OCI-LY7 (cell line): ENCODE results near the gene VIL1. TPM values are rescaled to one million over a fixed set of nuclear protein-coding genes. Genes with fewer than 3 reads are reported as not detected.

Source experiments
- BruUV-seq: library from RNA; stranded (reverse); fragments of 400-500 nt; replicated peaks from 2 replicates; lab custom pipeline; 2021; lab: Mats Ljungman, UMichigan
- CTCF ChIA-PET: fragments of 300-600 bp; sonication (Branson Sonifier 250); formaldehyde crosslinking; loops from one replicate; lab custom pipeline; 2022; ENCODE audit warnings: antibody characterized with exemption; ENCODE audit not compliant: unreplicated experiment; lab: Charles Lee
- POLR2A ChIA-PET: fragments of 300-600 bp; sonication (Branson Sonifier 250); formaldehyde crosslinking; loops from one replicate; lab custom pipeline; 2022; ENCODE audit warnings: antibody characterized with exemption; lab: Charles Lee
- DNase-seq: peaks from one replicate; pipeline ENCODE4 v3.0.0-alpha.2; 2015; ENCODE audit warnings: low spot score
- H2AFZ ChIP-seq: fragments of 200-600 bp; sonication (generic), shearing (Covaris generic); 2 replicates; pipeline ENCODE4 v1.6.1; 2014; ENCODE audit warnings: mild to moderate bottlenecking, antibody characterized with exemption, low read length, moderate library complexity
- H3K27ac ChIP-seq: fragments of 200-600 bp; sonication (generic); 2 replicates; pipeline ENCODE4 v1.5.1; 2014; ENCODE audit warnings: mixed run types, low read depth, mild to moderate bottlenecking, moderate library complexity, low read length, inconsistent platforms; ENCODE audit not compliant: poor library complexity, severe bottlenecking
- H3K36me3 ChIP-seq: fragments of 200-600 bp; sonication (generic); 2 replicates; pipeline ENCODE4 v1.6.1; 2014; ENCODE audit warnings: mild to moderate bottlenecking, antibody characterized with exemption, low read length, moderate library complexity, mixed read lengths; ENCODE audit not compliant: insufficient read depth
- H3K4me1 ChIP-seq: fragments of 200-600 bp; sonication (generic); 2 replicates; pipeline ENCODE4 v1.5.1; 2014; ENCODE audit warnings: mild to moderate bottlenecking, low read length; ENCODE audit not compliant: insufficient read depth, poor library complexity, severe bottlenecking
- H3K4me2 ChIP-seq: fragments of 200-600 bp; sonication (generic); 2 replicates; pipeline ENCODE4 v1.6.1; 2014; ENCODE audit warnings: mild to moderate bottlenecking, low read length
- H3K4me3 ChIP-seq: fragments of 200-600 bp; sonication (generic); 2 replicates; pipeline ENCODE4 v1.5.1; 2014; ENCODE audit warnings: mild to moderate bottlenecking, low read depth, low read length; ENCODE audit not compliant: poor library complexity, severe bottlenecking
- H3K79me2 ChIP-seq: fragments of 200-600 bp; sonication (generic); 2 replicates; pipeline ENCODE4 v1.6.1; 2016; ENCODE audit warnings: low read depth, mild to moderate bottlenecking, low read length, moderate library complexity, mixed read lengths; ENCODE audit not compliant: insufficient read depth
- H3K9me2 ChIP-seq: fragments of 200-600 bp; sonication (generic); 2 replicates; pipeline ENCODE4 v1.6.1; 2016; ENCODE audit warnings: mild to moderate bottlenecking, low read length, mixed read lengths; ENCODE audit not compliant: insufficient read depth
- H3K9me3 ChIP-seq: fragments of 200-600 bp; sonication (generic); 2 replicates; pipeline ENCODE4 v1.6.1; 2014; ENCODE audit warnings: mild to moderate bottlenecking, mixed run types, low read length, mixed read lengths
- H4K20me1 ChIP-seq: fragments of 200-600 bp; sonication (generic); 2 replicates; pipeline ENCODE4 v1.6.1; 2014; ENCODE audit warnings: mild to moderate bottlenecking, antibody characterized with exemption, low read length, moderate library complexity, mixed read lengths; ENCODE audit not compliant: insufficient read depth
- CTCF ChIP-seq: fragments of 200-600 bp; sonication (generic); conservative IDR thresholded peaks from 2 replicates; pipeline ENCODE4 v1.5.1; 2014; ENCODE audit warnings: mild to moderate bottlenecking, antibody characterized with exemption, low read length, moderate library complexity, mixed read lengths
- EZH2phosphoT487 ChIP-seq: fragments of 200-600 bp; sonication (generic); IDR thresholded peaks from 2 replicates; pipeline ENCODE4 v1.6.1; 2018; ENCODE audit warnings: low read depth, borderline replicate concordance, mild to moderate bottlenecking, mixed run types, antibody characterized with exemption, low read length, moderate library complexity, mixed read lengths
- intact Hi-C: fragments of 100-400 bp; cut with micrococcal nuclease; formaldehyde crosslinking; loops from one replicate; pipeline ENCODE4 v1.10.0; 2022; ENCODE audit not compliant: unreplicated experiment
- total RNA-seq, 2 experiments: library from RNA; depleted of rRNA in 1 of 2; stranded (reverse); fragments of >200 nt in 1 of 2; shearing (Covaris generic) in 1 of 2; gene quantifications; 2 replicates each; pipeline ENCODE4 v1.2.3, GENCODE V29; 2014 to 2022

The VIL1 gene
- total RNA-seq, 2 experiments from 2014 or later = 0.47 TPM; not detected in 1

- H3K79me2 ChIP-seq = no peaks in the 10 kb centered on the region
- intact Hi-C loops = no loop called here
- DNase-seq = no peak
- H4K20me1 ChIP-seq = no peaks in the 10 kb centered on the region
- H3K9me3 ChIP-seq = no peaks in the 10 kb centered on the region
- CTCF ChIA-PET = no interaction called here
- peaks cover 87% of the 10 kb centered on the region for H3K36me3 ChIP-seq
- H2AFZ ChIP-seq = no peak overlapping the region
- POLR2A ChIA-PET = interaction anchor here (1.1 kb wide), 1 partner anchor 89 kb away, joined by 3 read pairs; no protein-coding TSS in a partner anchor
- H3K27ac ChIP-seq = no peak overlapping the region
- BruUV-seq = no TSS peak
- TF ChIP-seq EZH2phosphoT487 (no peak), CTCF (no peak)
- H3K4me3 ChIP-seq = no peak overlapping the region
- no peaks in the 10 kb centered on the region for H3K9me2 ChIP-seq
- H3K4me2 ChIP-seq = no peak overlapping the region
- peaks cover 12% of the 10 kb centered on the region for H3K4me1 ChIP-seq
These were observed 58.3 kb downstream of the VIL1 start for GRCh38 chr2:218477247-218477646.

- no peak overlapping the region for H3K4me3 ChIP-seq
- H3K4me2 ChIP-seq = no peak overlapping the region
- no peaks in the 10 kb centered on the region for H4K20me1 ChIP-seq
- ChIA-PET POLR2A (no interaction called here), CTCF (no interaction called here)
- no peaks in the 10 kb centered on the region for H3K9me3 ChIP-seq
- H3K9me2 ChIP-seq = no peaks in the 10 kb centered on the region
- H3K79me2 ChIP-seq = no peaks in the 10 kb centered on the region
- no peak overlapping the region for H3K27ac ChIP-seq
- H3K4me1 ChIP-seq = peaks cover 24% of the 10 kb centered on the region
- no peak for TF ChIP-seq CTCF
- H2AFZ ChIP-seq = no peak overlapping the region
- no TSS peak for BruUV-seq
- DNase-seq = no peak
- intact Hi-C loops = no loop called here
- peaks cover 87% of the 10 kb centered on the region for H3K36me3 ChIP-seq
These were observed 59.6 kb downstream of the VIL1 start for GRCh38 chr2:218478544-218478943.

- Histone ChIP-seq H4K20me1 (no peaks in the 10 kb centered on the region), H3K79me2 (no peaks in the 10 kb centered on the region), H3K4me3 (no peak overlapping the region), H3K36me3 (peaks cover 87% of the 10 kb centered on the region), H3K4me2 (no peak overlapping the region), H3K27ac (no peak overlapping the region), H3K9me3 (no peaks in the 10 kb centered on the region), H3K9me2 (no peaks in the 10 kb centered on the region), H3K4me1 (peaks cover 24% of the 10 kb centered on the region), H2AFZ (no peak overlapping the region)
- ChIA-PET POLR2A (interaction anchor here (1.0 kb wide), 1 partner anchor 18 kb away, joined by 4 read pairs; no protein-coding TSS in a partner anchor), CTCF (no interaction called here)
- DNase-seq = no peak
- TF ChIP-seq EZH2phosphoT487 (no peak), CTCF (no peak)
- no TSS peak for BruUV-seq
- intact Hi-C loops = no loop called here
These were observed 60.7 kb downstream of the VIL1 start for GRCh38 chr2:218479595-218479994.
